ENCODE data around the gene PPP2R2C. TPM values are rescaled to one million over a fixed set of nuclear protein-coding genes. Genes with fewer than 3 reads are reported as not detected.

The PPP2R2C gene
- total RNA-seq, 2 experiments from 2014 or later: not detected

- POLR2A ChIA-PET: no interaction called here
- H4K20me1 ChIP-seq (ENCODE audit: insufficient read depth, low read length): no peaks in the 10 kb centered on the region
- no peak for TF ChIP-seq CTCF (conservative IDR thresholded peaks at IDR 0.05; ENCODE audit: low read length)
- TF ChIP-seq EZH2phosphoT487 (IDR thresholded peaks at IDR 0.05; ENCODE audit: borderline replicate concordance, low read depth, low read length): no peak
Observed at GRCh38 chr4:6468376-6468775, 4.0 kb downstream of the PPP2R2C start.

GRCh38 chr4:6467600-6467999, 4.8 kb downstream of the PPP2R2C start:
- Histone ChIP-seq H3K4me2 (ENCODE audit: low read length) (no peak overlapping the region), H4K20me1 (ENCODE audit: insufficient read depth, low read length) (no peaks in the 10 kb centered on the region), H3K36me3 (ENCODE audit: insufficient read depth, low read length) (no peaks in the 10 kb centered on the region), H2AFZ (ENCODE audit: low read length) (no peak overlapping the region), H3K4me1 (ENCODE audit: insufficient read depth, low read length, poor library complexity, severe bottlenecking) (no peaks in the 10 kb centered on the region), H3K9me3 (ENCODE audit: low read length) (no peaks in the 10 kb centered on the region), H3K79me2 (ENCODE audit: insufficient read depth, low read depth, low read length) (no peaks in the 10 kb centered on the region), H3K27ac (ENCODE audit: low read depth, low read length, poor library complexity, severe bottlenecking) (no peak overlapping the region), H3K9me2 (ENCODE audit: insufficient read depth, low read length) (no peaks in the 10 kb centered on the region), H3K4me3 (ENCODE audit: low read depth, low read length, poor library complexity, severe bottlenecking) (no peak overlapping the region)
- DNase-seq (ENCODE audit: low spot score): no peak
- intact Hi-C loops (cut with micrococcal nuclease; ENCODE audit: unreplicated experiment): no loop called here
- TF ChIP-seq EZH2phosphoT487 (IDR thresholded peaks at IDR 0.05; ENCODE audit: borderline replicate concordance, low read depth, low read length) (no peak), CTCF (conservative IDR thresholded peaks at IDR 0.05; ENCODE audit: low read length) (no peak)
- ChIA-PET CTCF (ENCODE audit: unreplicated experiment) (no interaction called here), POLR2A (no interaction called here)
- no TSS peak for BruUV-seq (replicated peaks)

More at GRCh38 chr4:6468376-6468775, 4.0 kb downstream of the PPP2R2C start:
- BruUV-seq (replicated peaks): no TSS peak
- H3K4me3 ChIP-seq (ENCODE audit: low read depth, low read length, poor library complexity, severe bottlenecking): no peak overlapping the region
- CTCF ChIA-PET (ENCODE audit: unreplicated experiment): no interaction called here
- no peak overlapping the region for H3K4me2 ChIP-seq (ENCODE audit: low read length)
- intact Hi-C loops (cut with micrococcal nuclease; ENCODE audit: unreplicated experiment): no loop called here
- H3K79me2 ChIP-seq (ENCODE audit: insufficient read depth, low read depth, low read length): no peaks in the 10 kb centered on the region
- H3K9me3 ChIP-seq (ENCODE audit: low read length): no peaks in the 10 kb centered on the region
- no peak overlapping the region for H2AFZ ChIP-seq (ENCODE audit: low read length)
- no peaks in the 10 kb centered on the region for H3K36me3 ChIP-seq (ENCODE audit: insufficient read depth, low read length)
- H3K4me1 ChIP-seq (ENCODE audit: insufficient read depth, low read length, poor library complexity, severe bottlenecking): no peaks in the 10 kb centered on the region
- no peak overlapping the region for H3K27ac ChIP-seq (ENCODE audit: low read depth, low read length, poor library complexity, severe bottlenecking)
- DNase-seq (ENCODE audit: low spot score): no peak
- H3K9me2 ChIP-seq (ENCODE audit: insufficient read depth, low read length): no peaks in the 10 kb centered on the region

GRCh38 chr4:6466756-6467381, 5.5 kb downstream of the PPP2R2C start:
- no TSS peak for BruUV-seq (replicated peaks)
- Histone ChIP-seq H3K79me2 (ENCODE audit: insufficient read depth, low read depth, low read length) (no peaks in the 10 kb centered on the region), H3K4me3 (ENCODE audit: low read depth, low read length, poor library complexity, severe bottlenecking) (no peak overlapping the region), H3K36me3 (ENCODE audit: insufficient read depth, low read length) (no peaks in the 10 kb centered on the region), H3K9me2 (ENCODE audit: insufficient read depth, low read length) (no peaks in the 10 kb centered on the region), H3K4me1 (ENCODE audit: insufficient read depth, low read length, poor library complexity, severe bottlenecking) (no peaks in the 10 kb centered on the region), H2AFZ (ENCODE audit: low read length) (no peak overlapping the region), H4K20me1 (ENCODE audit: insufficient read depth, low read length) (no peaks in the 10 kb centered on the region), H3K9me3 (ENCODE audit: low read length) (no peaks in the 10 kb centered on the region), H3K4me2 (ENCODE audit: low read length) (no peak overlapping the region), H3K27ac (ENCODE audit: low read depth, low read length, poor library complexity, severe bottlenecking) (no peak overlapping the region)
- CTCF ChIA-PET (ENCODE audit: unreplicated experiment): no interaction called here
- DNase-seq (ENCODE audit: low spot score): no peak
- TF ChIP-seq CTCF (conservative IDR thresholded peaks at IDR 0.05; ENCODE audit: low read length) (no peak), EZH2phosphoT487 (IDR thresholded peaks at IDR 0.05; ENCODE audit: borderline replicate concordance, low read depth, low read length) (no peak)
- POLR2A ChIA-PET: interaction anchor here (0.5 kb wide), 1 partner anchor 10 kb away, joined by 3 read pairs; no protein-coding TSS in a partner anchor
- intact Hi-C loops (cut with micrococcal nuclease; ENCODE audit: unreplicated experiment): no loop called here

Data from OCI-LY7 (cell line).